Gastroesophageal sphincter (tissue), 3 donors: ENCODE results near the gene GLRA3.

Experiments
- EP300 ChIP-seq: sonication (generic); formaldehyde crosslinking; IDR thresholded peaks from one replicate; pipeline ENCODE4 v1.6.1; 2017; ENCODE audit warnings: antibody characterized with exemption, mild to moderate bottlenecking
- POLR2A ChIP-seq, 2 donors: fragments of 450-650 bp; IDR thresholded peaks; one replicate each; pipeline ENCODE4 v1.6.1; 2017; ENCODE audit warnings: antibody characterized with exemption in 2 of 2, mild to moderate bottlenecking in 2 of 2, moderate library complexity in 1 of 2
- POLR2AphosphoS5 ChIP-seq: sonication (generic); formaldehyde crosslinking; IDR thresholded peaks from one replicate; pipeline ENCODE4 v1.6.1; 2017; ENCODE audit warnings: antibody characterized with exemption
- TF ChIP-seq, protein P1 (sequence below), 4 experiments: fragments of 200-600 bp in 2 of 4; fragments of 450-650 bp in 2 of 4; sonication (generic) in 1 of 4; IDR thresholded peaks; one replicate each; pipeline ENCODE4 v1.5.1; 2017 to 2019; ENCODE audit warnings: antibody characterized with exemption in 4 of 4, mild to moderate bottlenecking in 2 of 4, moderate library complexity in 2 of 4

- TF ChIP-seq POLR2AphosphoS5 = no peak
- TF ChIP-seq, protein P1, sequence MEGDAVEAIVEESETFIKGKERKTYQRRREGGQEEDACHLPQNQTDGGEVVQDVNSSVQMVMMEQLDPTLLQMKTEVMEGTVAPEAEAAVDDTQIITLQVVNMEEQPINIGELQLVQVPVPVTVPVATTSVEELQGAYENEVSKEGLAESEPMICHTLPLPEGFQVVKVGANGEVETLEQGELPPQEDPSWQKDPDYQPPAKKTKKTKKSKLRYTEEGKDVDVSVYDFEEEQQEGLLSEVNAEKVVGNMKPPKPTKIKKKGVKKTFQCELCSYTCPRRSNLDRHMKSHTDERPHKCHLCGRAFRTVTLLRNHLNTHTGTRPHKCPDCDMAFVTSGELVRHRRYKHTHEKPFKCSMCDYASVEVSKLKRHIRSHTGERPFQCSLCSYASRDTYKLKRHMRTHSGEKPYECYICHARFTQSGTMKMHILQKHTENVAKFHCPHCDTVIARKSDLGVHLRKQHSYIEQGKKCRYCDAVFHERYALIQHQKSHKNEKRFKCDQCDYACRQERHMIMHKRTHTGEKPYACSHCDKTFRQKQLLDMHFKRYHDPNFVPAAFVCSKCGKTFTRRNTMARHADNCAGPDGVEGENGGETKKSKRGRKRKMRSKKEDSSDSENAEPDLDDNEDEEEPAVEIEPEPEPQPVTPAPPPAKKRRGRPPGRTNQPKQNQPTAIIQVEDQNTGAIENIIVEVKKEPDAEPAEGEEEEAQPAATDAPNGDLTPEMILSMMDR (IDR thresholded peaks at IDR 0.05) = no peak
- TF ChIP-seq POLR2A (IDR thresholded peaks at IDR 0.05) = no peak
- TF ChIP-seq EP300 = no peak
Observed at GRCh38 chr4:174686826-174687225, 142.2 kb downstream of the GLRA3 start.
